T-helper 22 cell (primary cell): ENCODE data around the gene GAL3ST2.
"Not testable (repeated sequence)": the region's sequence is repeated elsewhere in the genome, so short reads cannot be mapped to it uniquely, and the experiment has no call there.

Source experiments
- DNase-seq: peaks from one replicate; pipeline ENCODE4 v3.0.0-alpha.2; 2020; ENCODE audit warnings: low read depth

The GAL3ST2 gene

GRCh38 chr2:241820625-241821384 lies 44.2 kb downstream of the GAL3ST2 start:
- DNase-seq: no peak

GRCh38 chr2:241821460-241822263 lies 45.0 kb downstream of the GAL3ST2 start:
- DNase-seq: no peak

GRCh38 chr2:241822264-241822623 lies 45.6 kb downstream of the GAL3ST2 start:
- no peak for DNase-seq

DNA sequence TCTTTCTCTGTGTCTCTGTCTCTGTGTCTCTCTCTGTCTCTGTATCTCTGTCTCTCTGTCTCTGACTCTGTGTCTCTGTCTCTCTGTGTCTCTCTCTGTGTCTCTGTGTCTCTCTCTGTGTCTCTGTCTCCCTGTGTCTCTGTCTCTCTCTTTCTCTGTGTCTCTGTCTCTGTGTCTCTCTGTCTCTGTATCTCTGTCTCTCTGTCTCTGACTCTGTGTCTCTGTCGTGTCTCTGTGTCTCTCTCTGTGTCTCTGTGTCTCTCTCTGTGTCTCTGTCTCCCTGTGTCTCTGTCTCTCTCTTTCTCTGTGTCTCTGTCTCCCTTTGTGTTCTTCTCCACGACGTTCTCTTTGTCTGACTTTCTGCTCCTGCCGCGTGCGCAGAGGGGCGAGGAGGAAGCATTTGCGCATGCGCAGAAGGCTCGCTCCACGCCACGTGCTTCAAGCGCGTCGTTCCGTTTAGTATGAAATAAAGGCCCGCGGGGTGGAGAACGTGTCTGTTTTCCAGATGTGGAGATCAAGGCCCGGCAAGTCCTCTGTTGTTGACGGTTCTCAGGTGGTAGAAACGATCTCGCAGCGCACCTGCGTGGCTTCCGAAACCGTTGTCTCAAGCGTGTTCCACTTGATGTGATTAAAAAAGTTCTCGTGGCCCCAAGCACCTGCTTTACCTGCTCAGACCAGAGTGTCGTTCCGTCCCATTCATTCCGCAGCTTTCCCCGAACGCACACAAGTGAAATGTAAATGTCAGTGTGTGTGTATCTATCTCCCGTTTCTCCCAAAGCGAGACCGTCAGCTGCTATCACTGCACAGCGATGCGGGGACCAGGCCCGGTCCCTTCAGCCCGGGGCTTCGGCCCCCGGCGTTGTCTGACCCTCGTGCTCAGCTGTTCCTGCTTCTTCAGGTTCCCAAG lies 47.2 kb downstream of the GAL3ST2 start:
- DNase-seq: not testable (repeated sequence)

GRCh38 chr2:241827394-241827793 lies 50.8 kb downstream of the GAL3ST2 start:
- no peak for DNase-seq

DNA sequence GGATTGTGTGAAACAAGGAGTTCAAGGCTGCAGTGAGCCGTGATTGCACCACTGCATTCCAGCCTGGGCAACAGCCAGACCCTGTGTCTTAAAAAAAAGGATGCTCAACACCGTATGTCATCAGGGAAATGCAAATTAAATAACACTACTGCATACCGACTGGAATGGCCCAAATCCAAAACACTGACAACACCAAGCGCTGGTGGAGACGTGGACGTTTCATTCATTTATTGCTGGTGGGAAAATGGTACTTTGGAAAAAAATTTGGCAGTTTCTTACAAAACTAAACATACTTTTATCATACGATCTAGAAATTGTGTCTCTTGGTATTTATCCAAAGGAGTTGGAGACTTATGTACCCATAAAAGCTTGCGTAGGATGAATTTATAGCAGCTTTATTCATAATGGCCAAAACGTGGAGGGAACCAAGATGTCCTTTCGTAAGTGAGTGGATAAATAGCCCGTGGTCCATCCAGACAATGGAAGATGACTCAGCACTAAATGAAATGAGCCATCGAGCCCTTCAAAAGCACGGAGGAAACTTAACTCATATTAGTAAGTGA lies 56.6 kb downstream of the GAL3ST2 start:
- DNase-seq: no peak

DNA sequence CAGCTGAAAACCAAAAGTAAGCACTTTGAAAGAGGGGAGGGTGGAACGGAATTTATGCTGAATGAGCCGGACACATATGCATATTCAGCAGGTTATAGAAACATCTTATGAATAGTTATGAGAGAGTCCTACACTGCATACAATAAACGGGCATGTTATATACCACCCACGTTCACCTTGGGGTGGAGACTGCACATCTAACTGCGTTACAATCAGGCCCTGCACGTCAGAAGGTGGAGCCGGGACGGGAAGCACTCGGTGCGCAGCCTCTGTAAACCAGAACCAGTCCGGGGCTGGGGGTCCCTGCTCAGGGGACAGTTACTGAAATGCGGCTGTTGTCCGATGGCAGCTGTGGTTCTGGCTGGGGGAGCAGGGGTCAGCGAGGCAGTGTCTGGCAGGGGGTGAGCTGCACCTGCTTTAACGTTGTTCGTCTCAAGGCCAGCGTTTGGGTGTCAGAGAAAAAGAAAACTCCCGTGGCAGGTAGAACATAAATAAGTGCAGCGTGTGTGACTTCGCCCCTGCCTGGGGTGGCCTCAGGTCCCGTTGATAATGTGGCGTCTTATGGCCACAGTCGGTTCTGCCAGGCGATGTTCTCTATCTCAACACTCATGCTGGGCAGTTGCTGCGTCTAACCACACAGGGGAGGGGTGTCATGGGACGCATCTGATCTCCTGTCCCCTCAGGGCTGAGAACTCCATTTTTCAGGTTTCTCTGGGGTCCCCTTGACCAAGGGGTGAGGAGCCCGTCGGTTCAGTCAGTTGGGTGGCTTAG lies 57.3 kb downstream of the GAL3ST2 start:
- DNase-seq: not testable (repeated sequence)

DNA sequence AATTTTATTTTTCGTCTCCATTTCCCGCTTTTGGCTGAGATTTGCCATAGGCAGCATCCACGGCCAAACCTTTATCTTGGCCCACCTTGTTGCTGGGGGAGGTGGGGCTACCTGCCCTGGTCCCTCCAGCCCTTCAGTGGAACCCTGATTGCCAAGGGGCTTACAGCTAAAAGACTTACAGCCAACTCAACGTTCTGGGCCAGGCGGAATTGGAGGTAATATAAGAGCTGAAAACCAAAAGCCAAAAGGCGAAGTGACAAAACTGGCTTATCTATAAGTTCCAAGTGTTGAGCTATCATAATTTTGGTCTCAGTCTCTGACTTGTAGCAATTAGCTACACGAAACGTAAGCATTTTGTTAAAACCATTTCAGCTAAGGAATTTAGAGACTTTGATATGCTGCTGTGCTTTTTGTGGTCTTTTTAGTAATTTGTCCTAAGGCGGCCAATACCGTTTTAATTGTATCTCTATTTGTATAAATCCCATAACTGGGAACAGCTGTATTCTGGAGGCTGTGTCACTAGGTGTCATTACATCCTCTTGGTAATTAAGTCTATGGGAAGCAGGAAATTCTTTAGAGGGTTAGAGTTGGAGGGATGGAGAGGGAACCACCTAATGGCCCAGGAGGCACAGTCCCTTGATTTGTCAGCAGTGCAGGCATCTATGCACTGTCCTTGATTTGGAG lies 58.0 kb downstream of the GAL3ST2 start:
- DNase-seq: no peak

DNA sequence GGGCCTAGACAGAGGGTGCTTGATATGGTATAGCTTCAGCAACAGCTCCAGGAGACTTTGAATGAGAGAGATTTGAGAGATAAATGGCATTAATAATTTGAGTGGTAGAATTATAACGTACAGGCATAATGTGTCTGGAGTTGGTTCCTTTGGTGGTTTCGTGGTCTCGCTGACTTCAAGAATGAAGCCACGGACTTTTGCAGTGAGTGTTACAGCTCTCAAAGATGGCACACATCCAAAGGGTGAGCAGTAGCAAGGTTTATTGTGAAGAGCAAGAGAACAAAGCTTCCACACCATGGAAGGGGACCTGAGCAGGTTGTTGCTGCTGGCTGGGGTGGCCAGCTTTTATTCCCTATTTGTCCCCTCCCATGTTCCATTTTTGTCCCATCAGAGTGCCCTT lies 59.0 kb downstream of the GAL3ST2 start:
- DNase-seq: no peak

- no peak for DNase-seq
Observed at GRCh38 chr2:241836292-241836691, 59.7 kb downstream of the GAL3ST2 start.

GRCh38 chr2:241837197-241837965 lies 60.8 kb downstream of the GAL3ST2 start:
- DNase-seq: no peak

DNA sequence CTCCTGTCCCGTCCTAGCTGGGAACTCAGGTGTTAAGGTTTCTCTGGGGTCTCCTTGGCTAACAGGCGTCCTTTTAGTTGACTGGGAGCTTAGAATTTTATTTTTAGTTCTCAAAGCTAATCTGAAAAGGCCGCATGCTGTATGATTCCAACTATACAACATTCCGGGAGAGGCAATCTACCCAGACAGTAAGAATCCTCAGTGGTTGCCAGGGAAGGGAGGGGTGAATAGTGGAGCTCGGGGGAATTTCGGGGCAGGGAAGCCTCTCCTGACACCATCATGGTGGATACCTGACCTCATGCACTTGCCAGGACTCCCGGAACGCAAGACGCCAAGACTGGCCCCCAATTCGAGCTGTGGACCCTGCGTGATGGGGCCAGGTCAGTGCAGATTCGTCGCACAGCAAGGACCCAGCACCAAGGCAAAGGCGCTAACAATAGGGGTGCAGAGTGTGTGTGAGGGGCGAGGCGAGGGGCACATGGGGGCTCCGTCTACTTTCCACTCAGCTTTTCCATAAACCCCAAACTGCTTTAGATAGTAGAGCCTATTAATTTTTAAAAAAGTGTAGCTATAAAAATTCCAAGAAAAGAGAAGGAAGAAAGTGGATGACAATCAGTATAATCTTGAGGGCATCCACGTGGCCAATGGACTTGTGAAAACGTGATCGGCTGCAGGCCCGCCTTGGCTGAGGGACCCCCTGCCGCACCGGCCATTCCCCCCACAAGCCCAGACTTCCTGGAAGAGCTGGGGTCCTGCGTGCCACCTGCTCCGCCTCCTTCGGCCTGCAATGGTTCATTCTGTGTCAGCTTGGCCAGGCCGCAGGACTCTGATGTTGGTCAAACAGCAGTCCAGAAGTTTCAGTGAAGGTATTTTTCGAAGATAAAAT lies 64.8 kb downstream of the GAL3ST2 start:
- DNase-seq: no peak

DNA sequence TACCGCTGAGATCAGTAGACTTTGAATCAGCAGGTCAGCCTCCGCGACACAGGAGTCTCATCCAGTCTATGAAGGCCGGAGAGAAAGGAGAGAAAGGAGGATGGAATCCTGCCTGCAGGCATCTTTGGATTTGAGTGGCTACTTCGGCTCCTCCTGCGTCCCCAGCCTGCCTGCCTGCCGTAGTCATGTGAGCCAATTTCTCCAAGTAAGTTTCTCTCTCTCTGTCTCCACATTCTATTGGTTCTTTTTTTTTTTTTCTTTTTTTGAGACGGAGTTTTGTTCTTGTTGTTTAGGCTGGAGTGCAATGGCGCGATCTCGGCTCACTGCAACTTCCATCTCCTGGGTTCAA lies 65.4 kb downstream of the GAL3ST2 start:
- no peak for DNase-seq

DNA sequence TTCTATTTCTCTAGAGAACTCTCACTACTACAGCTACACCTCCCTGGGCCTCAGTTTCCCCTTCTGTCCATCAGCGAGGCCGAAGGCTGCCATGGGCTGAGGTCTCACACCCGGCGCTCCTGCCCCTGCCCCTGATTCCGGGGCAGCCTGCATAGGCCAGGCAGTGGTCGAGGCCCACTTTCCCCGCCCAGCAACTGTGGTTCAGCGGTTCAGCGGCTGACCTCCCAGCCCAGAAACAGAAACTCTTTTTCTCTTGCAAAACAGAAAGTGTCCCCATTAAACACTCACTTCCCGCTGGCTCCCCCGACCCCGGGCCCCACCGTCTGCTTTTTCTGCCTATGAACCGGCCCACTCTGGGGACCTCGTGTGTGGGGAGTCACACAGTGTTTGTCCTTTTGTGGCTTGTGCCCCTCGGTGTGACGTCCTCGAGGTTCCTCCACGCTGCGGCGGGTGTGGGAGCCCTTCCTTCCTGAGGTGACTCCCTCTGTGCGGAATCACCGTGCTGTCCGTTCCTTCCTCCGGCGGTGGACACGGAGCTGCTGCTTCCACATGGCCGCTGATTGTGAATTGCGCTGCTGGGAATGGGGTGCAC lies 66.1 kb downstream of the GAL3ST2 start:
- no peak for DNase-seq

- no peak for DNase-seq
Observed at GRCh38 chr2:241843321-241844065, 66.9 kb downstream of the GAL3ST2 start.

GRCh38 chr2:241844066-241844728 lies 67.6 kb downstream of the GAL3ST2 start:
- DNase-seq: peak; percentile 56

DNA sequence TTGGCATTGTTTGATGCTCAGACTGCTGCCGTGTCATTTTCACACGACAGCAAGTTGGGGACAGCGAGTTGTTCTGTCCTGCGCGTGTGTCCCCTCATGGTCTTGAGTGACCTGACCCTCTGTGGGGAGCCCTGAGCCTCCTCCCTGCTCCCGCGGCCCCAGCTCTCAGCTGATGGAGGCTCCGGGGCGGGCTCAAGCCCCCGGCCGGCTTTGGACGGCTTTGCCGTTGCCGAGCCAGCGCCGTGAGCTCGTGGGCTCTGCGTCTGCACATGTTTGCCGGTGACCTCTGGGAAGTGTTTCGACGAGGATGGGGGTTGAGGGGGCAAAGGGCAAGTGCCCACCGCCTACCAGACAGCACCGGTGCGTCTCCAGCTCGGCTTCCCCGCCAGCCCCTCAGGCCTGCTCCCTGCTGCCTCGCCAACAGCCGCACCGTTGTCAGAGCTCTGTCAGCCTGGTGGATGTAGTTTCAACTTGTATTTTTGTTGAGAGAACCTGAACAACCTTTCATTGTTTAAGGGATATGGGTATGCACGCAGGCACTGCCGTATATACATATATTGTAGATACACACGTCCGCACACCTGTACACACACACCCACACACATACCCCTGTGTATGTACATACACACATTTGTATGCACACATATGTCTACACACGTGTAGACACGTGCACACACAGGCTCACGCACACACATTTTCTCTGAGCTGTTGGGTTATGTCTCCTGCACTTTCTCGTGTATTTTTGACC lies 68.4 kb downstream of the GAL3ST2 start:
- no peak for DNase-seq
